GM23338 (cell line): Measurements from ENCODE around the gene PLOD3. TPM values are rescaled to one million over a fixed set of nuclear protein-coding genes. Genes with fewer than 3 reads are reported as not detected.

Source experiments
- ATAC-seq: fragments of 200-7000 bp; cut with Tn5 transposase; 3 replicates; pipeline ENCODE4 v1.9.1; 2020
- DNase-seq: peaks from one replicate; pipeline ENCODE4 v3.0.0-alpha.2; 2015; ENCODE audit warnings: low spot score
- H2AFZ ChIP-seq: fragments of 200-600 bp; sonication (generic); 2 replicates; pipeline ENCODE4 v1.8.0; 2016; ENCODE audit warnings: antibody characterized with exemption, mild to moderate bottlenecking, moderate library complexity
- H3F3A ChIP-seq: fragments of 200-600 bp; sonication (generic); replicated peaks from 2 replicates; pipeline ENCODE4 v1.8.0; 2017; ENCODE audit warnings: antibody characterized with exemption, mixed run types, low read depth
- H3K27ac ChIP-seq: fragments of 200-600 bp; sonication (generic); 2 replicates; pipeline ENCODE4 v1.6.1; 2016; ENCODE audit warnings: low read depth
- H3K27me3 ChIP-seq: fragments of 200-600 bp; sonication (generic); 2 replicates; pipeline ENCODE4 v1.8.0; 2016; ENCODE audit warnings: mild to moderate bottlenecking, mixed run types, moderate library complexity; ENCODE audit not compliant: insufficient read depth
- H3K36me3 ChIP-seq: fragments of 200-600 bp; sonication (generic); 2 replicates; pipeline ENCODE4 v1.8.0; 2016; ENCODE audit warnings: mild to moderate bottlenecking; ENCODE audit not compliant: insufficient read depth
- H3K4me1 ChIP-seq: fragments of 200-600 bp; sonication (generic); 2 replicates; pipeline ENCODE4 v1.8.0; 2016; ENCODE audit warnings: mild to moderate bottlenecking, moderate library complexity; ENCODE audit not compliant: insufficient read depth
- H3K4me2 ChIP-seq: fragments of 200-600 bp; sonication (generic); 2 replicates; pipeline ENCODE4 v1.7.1; 2017; ENCODE audit warnings: mixed run types
- H3K4me3 ChIP-seq: fragments of 200-600 bp; sonication (generic); 2 replicates; pipeline ENCODE4 v1.6.1; 2016; ENCODE audit warnings: mixed run types
- H3K79me2 ChIP-seq: fragments of 200-600 bp; sonication (generic); replicated peaks from 2 replicates; pipeline ENCODE4 v1.8.0; 2017; ENCODE audit warnings: mild to moderate bottlenecking; ENCODE audit not compliant: insufficient read depth
- H3K9me2 ChIP-seq: fragments of 200-600 bp; sonication (generic); 2 replicates; pipeline ENCODE4 v1.8.0; 2017; ENCODE audit not compliant: insufficient read depth
- H4K20me1 ChIP-seq: fragments of 200-600 bp; sonication (generic); replicated peaks from 2 replicates; pipeline ENCODE4 v1.8.0; 2017; ENCODE audit warnings: mild to moderate bottlenecking; ENCODE audit not compliant: insufficient read depth
- H3K27ac Mint-ChIP-seq: 2 replicates; pipeline ENCODE4 v1.8.0; 2020; ENCODE audit warnings: inconsistent platforms, mild to moderate bottlenecking, moderate library complexity, mixed read lengths
- H3K27me3 Mint-ChIP-seq: 3 replicates; pipeline ENCODE4 v1.8.0; 2022; ENCODE audit warnings: low read depth, mild to moderate bottlenecking, moderate library complexity, mixed read lengths, inconsistent platforms; ENCODE audit not compliant: insufficient read depth, poor library complexity
- H3K36me3 Mint-ChIP-seq: 3 replicates; pipeline ENCODE4 v1.8.0; 2021; ENCODE audit warnings: low read depth, mild to moderate bottlenecking, inconsistent platforms, moderate library complexity, mixed read lengths
- H3K4me1 Mint-ChIP-seq: 3 replicates; pipeline ENCODE4 v1.8.0; 2020; ENCODE audit warnings: mild to moderate bottlenecking, inconsistent platforms, mixed read lengths
- H3K4me3 Mint-ChIP-seq: 3 replicates; pipeline ENCODE4 v1.8.0; 2021; ENCODE audit warnings: moderate library complexity, mild to moderate bottlenecking, inconsistent platforms, mixed read lengths
- H3K9me3 Mint-ChIP-seq: 3 replicates; pipeline ENCODE4 v1.8.0; 2020; ENCODE audit warnings: moderate library complexity, mild to moderate bottlenecking, inconsistent platforms, mixed read lengths
- CREB1 ChIP-seq: fragments of 250-450 bp; sonication (Bioruptor Pico); IDR thresholded peaks from 2 replicates; pipeline ENCODE4 v1.5.0; 2020; ENCODE audit warnings: low read depth, mild to moderate bottlenecking, moderate library complexity
- EZH2 ChIP-seq: fragments of 200-600 bp; sonication (generic); IDR thresholded peaks from one replicate; pipeline ENCODE4 v1.8.0; 2017; ENCODE audit warnings: antibody characterized with exemption, mild to moderate bottlenecking, low read depth; ENCODE audit not compliant: unreplicated experiment
- EZH2phosphoT487 ChIP-seq: fragments of 200-600 bp; sonication (generic); IDR thresholded peaks from one replicate; pipeline ENCODE4 v1.8.1; 2018; ENCODE audit warnings: antibody characterized with exemption; ENCODE audit not compliant: unreplicated experiment
- JUNB ChIP-seq: IDR thresholded peaks from one replicate; pipeline ENCODE4 v1.6.1; 2016; ENCODE audit warnings: antibody characterized with exemption; ENCODE audit not compliant: unreplicated experiment
- NANOG ChIP-seq: IDR thresholded peaks from 2 replicates; pipeline ENCODE4 v1.6.1; 2016; ENCODE audit warnings: antibody characterized with exemption, borderline replicate concordance
- POLR2AphosphoS5 ChIP-seq: IDR thresholded peaks from 2 replicates; pipeline ENCODE4 v1.6.1; 2016; ENCODE audit warnings: antibody characterized with exemption, low read depth
- REST ChIP-seq: IDR thresholded peaks from one replicate; pipeline ENCODE4 v1.6.1; 2018; ENCODE audit warnings: antibody characterized with exemption; ENCODE audit not compliant: unreplicated experiment
- STAT1 ChIP-seq: IDR thresholded peaks from one replicate; pipeline ENCODE4 v1.6.1; 2016; ENCODE audit warnings: antibody characterized with exemption; ENCODE audit not compliant: unreplicated experiment
- ZNF114 ChIP-seq: fragments of 250-450 bp; sonication (Bioruptor Pico); IDR thresholded peaks from 2 replicates; pipeline ENCODE4 v1.5.0; 2020; ENCODE audit warnings: mild to moderate bottlenecking, moderate library complexity
- ZNF331 ChIP-seq: fragments of 250-450 bp; sonication (Bioruptor Pico); IDR thresholded peaks from 2 replicates; pipeline ENCODE4 v1.5.0; 2020; ENCODE audit warnings: low read depth, mild to moderate bottlenecking, moderate library complexity
- polyA plus RNA-seq: library from polyadenylated mRNA; unstranded; fragments of >200 nt; fragmentation: Nextera tagmentation; extraction: Ambion mirVana; gene quantifications from 2 replicates; pipeline ENCODE4 v1.2.1, GENCODE V29; 2016
- total RNA-seq: library from RNA; depleted of rRNA; stranded (reverse); fragments of >200 nt; shearing (Covaris generic); gene quantifications from 2 replicates; pipeline ENCODE4 v1.2.3, GENCODE V29; 2014
- TF ChIP-seq, protein P1 (sequence below), 2 experiments: fragments of 200-600 bp in 1 of 2; sonication (generic) in 1 of 2; conservative IDR thresholded peaks; 2 replicates each; pipeline versions ENCODE4 v1.5.1 to v1.6.1; 2016 to 2017; ENCODE audit warnings: antibody characterized with exemption in 2 of 2, low read depth in 2 of 2, mild to moderate bottlenecking in 2 of 2, moderate library complexity in 1 of 2
- TF ChIP-seq, protein P2 (sequence below): fragments of 250-450 bp; sonication (Bioruptor Pico); IDR thresholded peaks from 2 replicates; pipeline ENCODE4 v1.5.0; 2020; ENCODE audit warnings: mild to moderate bottlenecking, moderate library complexity
- TF ChIP-seq, protein P3 (sequence below): IDR thresholded peaks from 2 replicates; pipeline ENCODE4 v1.6.1; 2016; ENCODE audit warnings: antibody characterized with exemption

The PLOD3 gene
- total and polyA plus RNA-seq, 2 experiments from 2014 or later: 35.2 to 40.7 TPM

GRCh38 chr7:101239951-101240220 lies 22.5 kb upstream of the PLOD3 start:
- Mint-ChIP-seq H3K9me3 (no peaks in the 10 kb centered on the region), H3K27me3 (peaks cover 22% of the 10 kb centered on the region), H3K27ac (no peak overlapping the region), H3K4me3 (no peak overlapping the region), H3K36me3 (peaks cover 20% of the 10 kb centered on the region), H3K4me1 (peaks cover 20% of the 10 kb centered on the region)
- Histone ChIP-seq H3F3A (peaks cover 33% of the 10 kb centered on the region), H3K27ac (no peak overlapping the region), H3K79me2 (peaks cover 20% of the 10 kb centered on the region), H3K36me3 (no peaks in the 10 kb centered on the region), H2AFZ (no peak overlapping the region), H3K4me1 (peaks cover 29% of the 10 kb centered on the region), H3K9me2 (no peaks in the 10 kb centered on the region), H4K20me1 (peaks cover 6% of the 10 kb centered on the region), H3K27me3 (no peaks in the 10 kb centered on the region), H3K4me3 (no peak overlapping the region), H3K4me2 (no peak overlapping the region)
- ATAC-seq: no peak
- no peak for DNase-seq
- TF ChIP-seq REST: no peak
- TF ChIP-seq EZH2phosphoT487: no peak
- TF ChIP-seq, protein P1, sequence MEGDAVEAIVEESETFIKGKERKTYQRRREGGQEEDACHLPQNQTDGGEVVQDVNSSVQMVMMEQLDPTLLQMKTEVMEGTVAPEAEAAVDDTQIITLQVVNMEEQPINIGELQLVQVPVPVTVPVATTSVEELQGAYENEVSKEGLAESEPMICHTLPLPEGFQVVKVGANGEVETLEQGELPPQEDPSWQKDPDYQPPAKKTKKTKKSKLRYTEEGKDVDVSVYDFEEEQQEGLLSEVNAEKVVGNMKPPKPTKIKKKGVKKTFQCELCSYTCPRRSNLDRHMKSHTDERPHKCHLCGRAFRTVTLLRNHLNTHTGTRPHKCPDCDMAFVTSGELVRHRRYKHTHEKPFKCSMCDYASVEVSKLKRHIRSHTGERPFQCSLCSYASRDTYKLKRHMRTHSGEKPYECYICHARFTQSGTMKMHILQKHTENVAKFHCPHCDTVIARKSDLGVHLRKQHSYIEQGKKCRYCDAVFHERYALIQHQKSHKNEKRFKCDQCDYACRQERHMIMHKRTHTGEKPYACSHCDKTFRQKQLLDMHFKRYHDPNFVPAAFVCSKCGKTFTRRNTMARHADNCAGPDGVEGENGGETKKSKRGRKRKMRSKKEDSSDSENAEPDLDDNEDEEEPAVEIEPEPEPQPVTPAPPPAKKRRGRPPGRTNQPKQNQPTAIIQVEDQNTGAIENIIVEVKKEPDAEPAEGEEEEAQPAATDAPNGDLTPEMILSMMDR (conservative IDR thresholded peaks at IDR 0.05; ENCODE audit: low read depth in 2 of 2): no peak
- TF ChIP-seq ZNF114 (CRISPR knock-in tag): no peak
- TF ChIP-seq JUNB: no peak
- no peak for TF ChIP-seq EZH2
- TF ChIP-seq, protein P2, sequence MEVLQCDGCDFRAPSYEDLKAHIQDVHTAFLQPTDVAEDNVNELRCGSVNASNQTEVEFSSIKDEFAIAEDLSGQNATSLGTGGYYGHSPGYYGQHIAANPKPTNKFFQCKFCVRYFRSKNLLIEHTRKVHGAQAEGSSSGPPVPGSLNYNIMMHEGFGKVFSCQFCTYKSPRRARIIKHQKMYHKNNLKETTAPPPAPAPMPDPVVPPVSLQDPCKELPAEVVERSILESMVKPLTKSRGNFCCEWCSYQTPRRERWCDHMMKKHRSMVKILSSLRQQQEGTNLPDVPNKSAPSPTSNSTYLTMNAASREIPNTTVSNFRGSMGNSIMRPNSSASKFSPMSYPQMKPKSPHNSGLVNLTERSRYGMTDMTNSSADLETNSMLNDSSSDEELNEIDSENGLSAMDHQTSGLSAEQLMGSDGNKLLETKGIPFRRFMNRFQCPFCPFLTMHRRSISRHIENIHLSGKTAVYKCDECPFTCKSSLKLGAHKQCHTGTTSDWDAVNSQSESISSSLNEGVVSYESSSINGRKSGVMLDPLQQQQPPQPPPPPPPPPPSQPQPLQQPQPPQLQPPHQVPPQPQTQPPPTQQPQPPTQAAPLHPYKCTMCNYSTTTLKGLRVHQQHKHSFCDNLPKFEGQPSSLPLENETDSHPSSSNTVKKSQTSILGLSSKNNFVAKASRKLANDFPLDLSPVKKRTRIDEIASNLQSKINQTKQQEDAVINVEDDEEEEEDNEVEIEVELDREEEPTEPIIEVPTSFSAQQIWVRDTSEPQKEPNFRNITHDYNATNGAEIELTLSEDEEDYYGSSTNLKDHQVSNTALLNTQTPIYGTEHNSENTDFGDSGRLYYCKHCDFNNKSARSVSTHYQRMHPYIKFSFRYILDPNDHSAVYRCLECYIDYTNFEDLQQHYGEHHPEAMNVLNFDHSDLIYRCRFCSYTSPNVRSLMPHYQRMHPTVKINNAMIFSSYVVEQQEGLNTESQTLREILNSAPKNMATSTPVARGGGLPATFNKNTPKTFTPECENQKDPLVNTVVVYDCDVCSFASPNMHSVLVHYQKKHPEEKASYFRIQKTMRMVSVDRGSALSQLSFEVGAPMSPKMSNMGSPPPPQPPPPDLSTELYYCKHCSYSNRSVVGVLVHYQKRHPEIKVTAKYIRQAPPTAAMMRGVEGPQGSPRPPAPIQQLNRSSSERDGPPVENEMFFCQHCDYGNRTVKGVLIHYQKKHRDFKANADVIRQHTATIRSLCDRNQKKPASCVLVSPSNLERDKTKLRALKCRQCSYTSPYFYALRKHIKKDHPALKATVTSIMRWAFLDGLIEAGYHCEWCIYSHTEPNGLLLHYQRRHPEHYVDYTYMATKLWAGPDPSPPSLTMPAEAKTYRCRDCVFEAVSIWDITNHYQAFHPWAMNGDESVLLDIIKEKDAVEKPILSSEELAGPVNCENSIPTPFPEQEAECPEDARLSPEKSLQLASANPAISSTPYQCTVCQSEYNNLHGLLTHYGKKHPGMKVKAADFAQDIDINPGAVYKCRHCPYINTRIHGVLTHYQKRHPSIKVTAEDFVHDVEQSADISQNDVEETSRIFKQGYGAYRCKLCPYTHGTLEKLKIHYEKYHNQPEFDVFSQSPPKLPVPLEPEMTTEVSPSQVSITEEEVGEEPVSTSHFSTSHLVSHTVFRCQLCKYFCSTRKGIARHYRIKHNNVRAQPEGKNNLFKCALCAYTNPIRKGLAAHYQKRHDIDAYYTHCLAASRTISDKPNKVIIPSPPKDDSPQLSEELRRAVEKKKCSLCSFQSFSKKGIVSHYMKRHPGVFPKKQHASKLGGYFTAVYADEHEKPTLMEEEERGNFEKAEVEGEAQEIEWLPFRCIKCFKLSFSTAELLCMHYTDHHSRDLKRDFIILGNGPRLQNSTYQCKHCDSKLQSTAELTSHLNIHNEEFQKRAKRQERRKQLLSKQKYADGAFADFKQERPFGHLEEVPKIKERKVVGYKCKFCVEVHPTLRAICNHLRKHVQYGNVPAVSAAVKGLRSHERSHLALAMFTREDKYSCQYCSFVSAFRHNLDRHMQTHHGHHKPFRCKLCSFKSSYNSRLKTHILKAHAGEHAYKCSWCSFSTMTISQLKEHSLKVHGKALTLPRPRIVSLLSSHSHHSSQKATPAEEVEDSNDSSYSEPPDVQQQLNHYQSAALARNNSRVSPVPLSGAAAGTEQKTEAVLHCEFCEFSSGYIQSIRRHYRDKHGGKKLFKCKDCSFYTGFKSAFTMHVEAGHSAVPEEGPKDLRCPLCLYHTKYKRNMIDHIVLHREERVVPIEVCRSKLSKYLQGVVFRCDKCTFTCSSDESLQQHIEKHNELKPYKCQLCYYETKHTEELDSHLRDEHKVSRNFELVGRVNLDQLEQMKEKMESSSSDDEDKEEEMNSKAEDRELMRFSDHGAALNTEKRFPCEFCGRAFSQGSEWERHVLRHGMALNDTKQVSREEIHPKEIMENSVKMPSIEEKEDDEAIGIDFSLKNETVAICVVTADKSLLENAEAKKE: no peak
- no peak for TF ChIP-seq CREB1 (CRISPR knock-in tag)
- TF ChIP-seq, protein P3, sequence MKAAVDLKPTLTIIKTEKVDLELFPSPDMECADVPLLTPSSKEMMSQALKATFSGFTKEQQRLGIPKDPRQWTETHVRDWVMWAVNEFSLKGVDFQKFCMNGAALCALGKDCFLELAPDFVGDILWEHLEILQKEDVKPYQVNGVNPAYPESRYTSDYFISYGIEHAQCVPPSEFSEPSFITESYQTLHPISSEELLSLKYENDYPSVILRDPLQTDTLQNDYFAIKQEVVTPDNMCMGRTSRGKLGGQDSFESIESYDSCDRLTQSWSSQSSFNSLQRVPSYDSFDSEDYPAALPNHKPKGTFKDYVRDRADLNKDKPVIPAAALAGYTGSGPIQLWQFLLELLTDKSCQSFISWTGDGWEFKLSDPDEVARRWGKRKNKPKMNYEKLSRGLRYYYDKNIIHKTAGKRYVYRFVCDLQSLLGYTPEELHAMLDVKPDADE: no peak
- TF ChIP-seq POLR2AphosphoS5: no peak
- TF ChIP-seq ZNF331 (CRISPR knock-in tag): no peak
- no peak for TF ChIP-seq NANOG
- no peak for TF ChIP-seq STAT1
